GM12872 (cell line): ENCODE data around the gene PTGS1.

Experiments
- CTCF ChIP-seq: IDR thresholded peaks from 3 replicates; pipeline ENCODE4 v1.5.1; 2011; ENCODE audit warnings: low read depth, mild to moderate bottlenecking, low read length, moderate library complexity; ENCODE audit not compliant: insufficient read depth

Gene PTGS1

GRCh38 chr9:122370869-122371755, at the start of gene PTGS1:
PTGS1 (plus strand) TSS chr9:122371024; CDS start chr9:122371085, 61 bp downstream.
- TF ChIP-seq CTCF, result no peak

- no peak for TF ChIP-seq CTCF
These were observed 48.3 kb upstream of the PTGS1 start for GRCh38 chr9:122322553-122322952.

- no peak for TF ChIP-seq CTCF
These were observed 45.7 kb upstream of the PTGS1 start for GRCh38 chr9:122325124-122325523.

GRCh38 chr9:122327175-122327574, 43.6 kb upstream of the PTGS1 start:
- no peak for TF ChIP-seq CTCF

- no peak for TF ChIP-seq CTCF
These were observed 41.2 kb upstream of the PTGS1 start for GRCh38 chr9:122329597-122329996.

- no peak for TF ChIP-seq CTCF
These were observed 39.3 kb upstream of the PTGS1 start for GRCh38 chr9:122331523-122331927.

GRCh38 chr9:122332083-122332482, 38.7 kb upstream of the PTGS1 start:
- TF ChIP-seq CTCF, result no peak
